Ishikawa (cell line): ENCODE data around the gene PLEK.

Experiments used
- CEBPB ChIP-seq: IDR thresholded peaks from 2 replicates; pipeline ENCODE4 v1.6.1; 2012
- CREB1 ChIP-seq: IDR thresholded peaks from 2 replicates; pipeline ENCODE4 v1.6.1; 2012; ENCODE audit warnings: low read depth
- EGR1 ChIP-seq: IDR thresholded peaks from 2 replicates; pipeline ENCODE4 v1.6.1; 2012
- EP300 ChIP-seq: IDR thresholded peaks from 2 replicates; pipeline ENCODE4 v1.6.1; 2012; ENCODE audit warnings: borderline replicate concordance
- FOXM1 ChIP-seq: IDR thresholded peaks from 2 replicates; pipeline ENCODE4 v1.6.1; 2012; ENCODE audit warnings: low read depth, borderline replicate concordance
- MAX ChIP-seq: IDR thresholded peaks from 2 replicates; pipeline ENCODE4 v1.6.1; 2012
- NFIC ChIP-seq: IDR thresholded peaks from 2 replicates; pipeline ENCODE4 v1.6.1; 2012
- RAD21 ChIP-seq: IDR thresholded peaks from 2 replicates; pipeline ENCODE4 v1.6.1; 2012; ENCODE audit warnings: low read depth
- REST ChIP-seq: IDR thresholded peaks from 2 replicates; pipeline ENCODE4 v1.6.1; 2012; ENCODE audit warnings: low read depth, mild to moderate bottlenecking
- TAF1 ChIP-seq: IDR thresholded peaks from 2 replicates; pipeline ENCODE4 v1.6.1; 2012; ENCODE audit warnings: low read depth, mild to moderate bottlenecking
- TCF12 ChIP-seq: IDR thresholded peaks from 2 replicates; pipeline ENCODE4 v1.6.1; 2012; ENCODE audit warnings: low read depth
- TEAD4 ChIP-seq: IDR thresholded peaks from 2 replicates; pipeline ENCODE4 v1.6.1; 2012
- USF1 ChIP-seq: IDR thresholded peaks from 2 replicates; pipeline ENCODE4 v1.6.1; 2012
- YY1 ChIP-seq: IDR thresholded peaks from 2 replicates; pipeline ENCODE4 v1.6.1; 2012; ENCODE audit warnings: low read depth
- ZBTB7A ChIP-seq: IDR thresholded peaks from 2 replicates; pipeline ENCODE4 v1.6.1; 2012; ENCODE audit warnings: low read depth

PLEK gene

GRCh38 chr2:68415521-68415920 lies 50.4 kb downstream of the PLEK start:
- TF ChIP-seq TEAD4: no peak
- no peak for TF ChIP-seq EGR1
- TF ChIP-seq CREB1: no peak

- TF ChIP-seq TEAD4 (no peak), CREB1 (no peak), REST (no peak), YY1 (no peak), ZBTB7A (no peak), EGR1 (no peak), TCF12 (no peak), NFIC (no peak), CEBPB (no peak), MAX (no peak), RAD21 (no peak)
Measured at GRCh38 chr2:68416081-68416675, 51.1 kb downstream of the PLEK start.

- TF ChIP-seq TEAD4 (no peak), ZBTB7A (no peak), NFIC (no peak), RAD21 (no peak), FOXM1 (no peak), TAF1 (no peak), EP300 (no peak), YY1 (no peak), EGR1 (no peak), CEBPB (no peak), REST (no peak)
Measured at GRCh38 chr2:68417926-68418325, 52.8 kb downstream of the PLEK start.

GRCh38 chr2:68418419-68418818 lies 53.3 kb downstream of the PLEK start:
- no peak for TF ChIP-seq USF1
- no peak for TF ChIP-seq TCF12
- TF ChIP-seq FOXM1: no peak
- no peak for TF ChIP-seq EGR1
- no peak for TF ChIP-seq TEAD4
- TF ChIP-seq YY1: no peak
- TF ChIP-seq ZBTB7A: no peak
- TF ChIP-seq MAX: no peak
- no peak for TF ChIP-seq CREB1
- no peak for TF ChIP-seq EP300
- no peak for TF ChIP-seq CEBPB
- no peak for TF ChIP-seq TAF1

- no peak for TF ChIP-seq MAX
- no peak for TF ChIP-seq FOXM1
- no peak for TF ChIP-seq REST
- no peak for TF ChIP-seq TAF1
- no peak for TF ChIP-seq ZBTB7A
- no peak for TF ChIP-seq TCF12
- no peak for TF ChIP-seq NFIC
- no peak for TF ChIP-seq CREB1
- no peak for TF ChIP-seq RAD21
- TF ChIP-seq USF1: no peak
- TF ChIP-seq EGR1: no peak
- TF ChIP-seq YY1: no peak
- TF ChIP-seq TEAD4: no peak
Measured at GRCh38 chr2:68418855-68419254, 53.8 kb downstream of the PLEK start.
